Esophagus muscularis mucosa (tissue), 2 donors: ENCODE data around the gene ESRRB.

Source experiments
- EP300 ChIP-seq: sonication (generic); formaldehyde crosslinking; IDR thresholded peaks from one replicate; pipeline ENCODE4 v1.6.1; 2017; ENCODE audit warnings: antibody characterized with exemption
- POLR2A ChIP-seq: fragments of 450-650 bp; IDR thresholded peaks from one replicate; pipeline ENCODE4 v1.6.1; 2017; ENCODE audit warnings: antibody characterized with exemption, moderate library complexity, mild to moderate bottlenecking, low read depth

DNA sequence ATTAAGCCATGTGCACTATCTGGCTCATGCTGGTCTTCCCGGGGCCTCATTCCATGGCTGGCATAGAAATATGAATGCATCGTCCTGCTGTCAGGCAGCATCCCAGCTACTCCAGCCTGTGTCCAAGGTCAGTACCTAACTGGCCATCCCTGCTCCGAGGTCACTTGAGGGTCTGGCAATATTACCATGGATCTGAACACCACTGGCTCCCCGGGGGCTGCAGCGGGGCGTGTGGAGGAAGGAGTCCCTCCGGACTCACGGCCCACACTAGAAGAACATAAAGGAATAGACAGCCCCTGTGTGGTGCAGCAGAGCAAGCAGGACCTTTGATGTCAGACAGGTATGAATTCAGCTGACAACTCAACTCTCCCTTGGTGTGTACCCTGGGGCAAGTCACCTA, 19.2 kb downstream of the ESRRB start:
- no peak for TF ChIP-seq EP300
- no peak for TF ChIP-seq POLR2A
